ENCODE results near the gene HSD3B1.

DNA sequence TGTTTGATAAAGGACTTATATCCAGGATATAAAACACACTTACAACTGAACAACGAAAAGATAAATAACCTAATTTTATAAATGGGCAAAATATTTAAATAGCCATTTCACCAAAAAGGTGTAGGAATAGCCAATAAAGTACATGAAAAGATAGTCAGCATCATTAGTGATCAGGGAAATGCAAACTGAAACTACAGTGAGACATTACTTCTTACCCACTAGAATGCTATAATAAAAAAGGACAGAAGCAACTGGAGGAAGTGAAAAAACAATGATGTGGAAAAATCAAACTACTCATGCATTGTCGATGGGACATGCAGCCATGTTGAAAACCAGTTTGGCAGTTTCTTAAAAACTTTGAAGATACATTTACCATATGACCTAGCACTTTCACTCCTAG, 43.4 kb upstream of the HSD3B1 start:
- TF ChIP-seq, protein P1, sequence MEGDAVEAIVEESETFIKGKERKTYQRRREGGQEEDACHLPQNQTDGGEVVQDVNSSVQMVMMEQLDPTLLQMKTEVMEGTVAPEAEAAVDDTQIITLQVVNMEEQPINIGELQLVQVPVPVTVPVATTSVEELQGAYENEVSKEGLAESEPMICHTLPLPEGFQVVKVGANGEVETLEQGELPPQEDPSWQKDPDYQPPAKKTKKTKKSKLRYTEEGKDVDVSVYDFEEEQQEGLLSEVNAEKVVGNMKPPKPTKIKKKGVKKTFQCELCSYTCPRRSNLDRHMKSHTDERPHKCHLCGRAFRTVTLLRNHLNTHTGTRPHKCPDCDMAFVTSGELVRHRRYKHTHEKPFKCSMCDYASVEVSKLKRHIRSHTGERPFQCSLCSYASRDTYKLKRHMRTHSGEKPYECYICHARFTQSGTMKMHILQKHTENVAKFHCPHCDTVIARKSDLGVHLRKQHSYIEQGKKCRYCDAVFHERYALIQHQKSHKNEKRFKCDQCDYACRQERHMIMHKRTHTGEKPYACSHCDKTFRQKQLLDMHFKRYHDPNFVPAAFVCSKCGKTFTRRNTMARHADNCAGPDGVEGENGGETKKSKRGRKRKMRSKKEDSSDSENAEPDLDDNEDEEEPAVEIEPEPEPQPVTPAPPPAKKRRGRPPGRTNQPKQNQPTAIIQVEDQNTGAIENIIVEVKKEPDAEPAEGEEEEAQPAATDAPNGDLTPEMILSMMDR (IDR thresholded peaks at IDR 0.05), result no peak
- TF ChIP-seq EP300 (IDR thresholded peaks at IDR 0.05), result no peak
- no peak for TF ChIP-seq POLR2A (IDR thresholded peaks at IDR 0.05)
